ENCODE results near the gene CEP70.

- no peak for TF ChIP-seq POLR2A (IDR thresholded peaks at IDR 0.05; ENCODE audit: low read depth, low read length)
- TF ChIP-seq SPI1 (IDR thresholded peaks at IDR 0.05; ENCODE audit: low read depth, low read length), result no peak
Measured at GRCh38 chr3:138469874-138470273, 124.2 kb downstream of the CEP70 start.
